Stimulated activated CD4-positive, alpha-beta T cell treated with anti-CD3 and anti-CD28 coated beads, TNF-alpha, amount 100 ng/mL, for 48 hours (primary cell): ENCODE data around the gene OTUD7B.
"Not testable (repeated sequence)": the region's sequence is repeated elsewhere in the genome, so short reads cannot be mapped to it uniquely, and the experiment has no call there.

Experiments
- DNase-seq, 3 donors: peaks; one replicate each; pipeline ENCODE4 v3.0.0-alpha.2; 2020; ENCODE audit warnings: low read depth in 3 of 3

Gene OTUD7B

GRCh38 chr1:150010393-150011115, at the start of gene OTUD7B:
Gene OTUD7B (minus strand): TSS chr1:150010726. CDS start chr1:149977510, 33,216 bp downstream.
- DNase-seq: peak; percentile 62 to 78 (median 62)

GRCh38 chr1:150060260-150060659, 49.7 kb upstream of the OTUD7B start:
- DNase-seq: no peak

GRCh38 chr1:150056407-150056806, 45.9 kb upstream of the OTUD7B start:
- DNase-seq: no peak

- DNase-seq: not testable (repeated sequence)
These were observed 45.0 kb upstream of the OTUD7B start for GRCh38 chr1:150055507-150055906.

GRCh38 chr1:150053926-150054325, 43.4 kb upstream of the OTUD7B start:
- DNase-seq: no peak

GRCh38 chr1:150051905-150052412, 41.4 kb upstream of the OTUD7B start:
- not testable (repeated sequence) for DNase-seq

- DNase-seq: no peak
These were observed 40.5 kb upstream of the OTUD7B start for GRCh38 chr1:150051089-150051373.

- DNase-seq: no peak
These were observed 39.4 kb upstream of the OTUD7B start for GRCh38 chr1:150049926-150050325.

- no peak for DNase-seq
These were observed 23.8 kb upstream of the OTUD7B start for GRCh38 chr1:150034336-150034735.

- no peak for DNase-seq
These were observed 17.8 kb upstream of the OTUD7B start for GRCh38 chr1:150028322-150028721.

- DNase-seq: no peak
These were observed 13.6 kb upstream of the OTUD7B start for GRCh38 chr1:150024156-150024555.

- DNase-seq: no peak
These were observed 11.8 kb upstream of the OTUD7B start for GRCh38 chr1:150022357-150022756.

- no peak for DNase-seq
These were observed 10.7 kb upstream of the OTUD7B start for GRCh38 chr1:150021191-150021694.

GRCh38 chr1:150020711-150021110, 10.2 kb upstream of the OTUD7B start:
- DNase-seq: no peak

GRCh38 chr1:150018165-150018564, 7.6 kb upstream of the OTUD7B start:
- DNase-seq: no peak

GRCh38 chr1:150017206-150017750, 6.8 kb upstream of the OTUD7B start:
- no peak for DNase-seq

- DNase-seq: no peak
These were observed 5.2 kb upstream of the OTUD7B start for GRCh38 chr1:150015651-150016131.

GRCh38 chr1:150012611-150013010, 2.1 kb upstream of the OTUD7B start:
- no peak for DNase-seq

- peak; percentile 28 to 54 (median 44) for DNase-seq
These were observed 728 bp downstream of the OTUD7B start for GRCh38 chr1:150009604-150010392.

GRCh38 chr1:150008699-150009098, 1.8 kb downstream of the OTUD7B start:
- DNase-seq: no peak

- DNase-seq: peak in 1 of 3 donors; percentile 5
These were observed 3.6 kb downstream of the OTUD7B start for GRCh38 chr1:150006881-150007421.

- no peak for DNase-seq
These were observed 4.9 kb downstream of the OTUD7B start for GRCh38 chr1:150005606-150006005.
